Panc1 (cell line): Measurements from ENCODE around the gene ST8SIA5. TPM values are rescaled to one million over a fixed set of nuclear protein-coding genes. Genes with fewer than 3 reads are reported as not detected.

Experiments
- ATAC-seq: fragments of 200-7000 bp; cut with Tn5 transposase; 2 replicates; pipeline ENCODE4 v1.9.1; 2020; ENCODE audit warnings: mild to moderate bottlenecking, moderate library complexity
- BruUV-seq: library from RNA; stranded (reverse); fragments of 400-500 nt; replicated peaks from 2 replicates; lab custom pipeline; 2021; lab: Mats Ljungman, UMichigan
- CTCF ChIA-PET: fragments of 300-600 bp; sonication (Branson Sonifier 250); formaldehyde crosslinking; loops from one replicate; lab custom pipeline; 2022; ENCODE audit warnings: antibody characterized with exemption; lab: Charles Lee
- POLR2A ChIA-PET: fragments of 300-600 bp; sonication (Branson Sonifier 250); formaldehyde crosslinking; loops from one replicate; lab custom pipeline; 2022; ENCODE audit warnings: antibody characterized with exemption; lab: Charles Lee
- DNase-seq: peaks from one replicate; pipeline ENCODE4 v3.0.0-alpha.2; 2010; ENCODE audit warnings: low read depth, low spot score
- H3K27ac ChIP-seq: 2 replicates; pipeline ENCODE4 v1.5.1; 2011; ENCODE audit warnings: mild to moderate bottlenecking, low read length, inconsistent platforms
- H3K27me3 ChIP-seq: fragments of 200-500 bp; sonication (Bioruptor generic); 2 replicates; pipeline ENCODE4 v1.6.0; 2014; ENCODE audit warnings: low read length, inconsistent platforms; ENCODE audit not compliant: control insufficient read depth, insufficient read depth
- H3K36me3 ChIP-seq: fragments of 200-500 bp; sonication (Bioruptor generic); 2 replicates; pipeline ENCODE4 v1.5.1; 2014; ENCODE audit warnings: inconsistent platforms, mild to moderate bottlenecking, low read length, moderate library complexity; ENCODE audit not compliant: control insufficient read depth, insufficient read depth
- H3K4me1 ChIP-seq: 2 replicates; pipeline ENCODE4 v1.5.1; 2011; ENCODE audit warnings: inconsistent platforms, mild to moderate bottlenecking, low read length, moderate library complexity; ENCODE audit not compliant: control insufficient read depth, insufficient read depth
- H3K4me3 ChIP-seq, 2 experiments: 2 replicates each; pipeline ENCODE4 v1.5.1; 2011 to 2012; ENCODE audit warnings: low read depth in 2 of 2, low read length in 2 of 2, mild to moderate bottlenecking in 2 of 2, inconsistent platforms in 1 of 2, moderate library complexity in 1 of 2
- H3K9me3 ChIP-seq: fragments of 200-500 bp; sonication (Bioruptor generic); 2 replicates; pipeline ENCODE4 v1.5.1; 2014; ENCODE audit warnings: low read depth, mild to moderate bottlenecking, inconsistent platforms, low read length, moderate library complexity; ENCODE audit not compliant: control insufficient read depth, insufficient read depth
- POLR2AphosphoS5 ChIP-seq: IDR thresholded peaks from 2 replicates; pipeline ENCODE4 v1.6.1; 2012; ENCODE audit warnings: mild to moderate bottlenecking, low read depth, low read length, moderate library complexity
- SIN3A ChIP-seq: IDR thresholded peaks from 2 replicates; pipeline ENCODE4 v1.6.1; 2012; ENCODE audit warnings: low read depth, mild to moderate bottlenecking, low read length, moderate library complexity, borderline replicate concordance; ENCODE audit not compliant: insufficient read depth
- TCF7L2 ChIP-seq: IDR thresholded peaks from 2 replicates; pipeline ENCODE4 v1.6.1; 2011; ENCODE audit warnings: mild to moderate bottlenecking, low read depth, low read length, inconsistent platforms
- in situ Hi-C: cut with HindIII; loops from 2 replicates; pipeline ENCODE4 v1.10.0; 2016; ENCODE audit warnings: low sequenced_read_pairs, low pct_unique_long_range_greater_than_20kb
- intact Hi-C: fragments of 100-400 bp; cut with micrococcal nuclease; formaldehyde crosslinking; loops from one replicate; pipeline ENCODE4 v1.10.0; 2022; ENCODE audit not compliant: unreplicated experiment
- total RNA-seq: library from RNA; stranded (reverse); gene quantifications from one replicate; pipeline ENCODE4 v1.2.1, GENCODE V29; 2021; ENCODE audit not compliant: unreplicated experiment
- TF ChIP-seq, protein P1 (sequence below): fragments of 450-650 bp; IDR thresholded peaks from 2 replicates; pipeline ENCODE4 v1.5.1; 2017; ENCODE audit warnings: mild to moderate bottlenecking
- TF ChIP-seq, protein P2 (sequence below), 2 experiments: IDR thresholded peaks; 2 replicates each; pipeline ENCODE4 v1.6.1; 2011 to 2012; ENCODE audit warnings: low read depth in 2 of 2, control low read depth in 1 of 2, low read length in 1 of 2, mild to moderate bottlenecking in 1 of 2, moderate library complexity in 1 of 2; ENCODE audit not compliant: insufficient read depth in 1 of 2

Gene ST8SIA5
- total RNA-seq, 1 experiment from 2014 or later = 0.15 TPM

DNA sequence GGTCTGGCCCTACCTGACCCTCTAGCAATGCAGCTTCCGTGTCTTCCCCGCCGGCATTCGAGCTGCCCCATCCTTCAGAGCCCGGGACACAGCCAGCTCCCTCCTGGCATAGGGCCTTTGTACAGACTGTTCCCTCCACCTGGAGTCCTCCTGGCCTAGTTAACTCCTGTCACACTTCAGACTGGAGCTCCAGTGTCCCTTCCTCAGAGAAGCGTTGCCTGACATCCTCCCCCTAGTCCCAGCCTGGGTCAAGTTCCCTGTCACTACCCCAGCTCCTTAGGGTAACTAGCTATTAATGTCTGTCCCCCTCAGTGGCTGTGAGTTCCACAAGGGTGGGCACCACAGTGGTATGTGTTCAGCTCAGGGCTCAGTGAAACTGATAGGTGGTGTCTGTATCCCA lies 54.4 kb downstream of the ST8SIA5 start:
- in situ Hi-C loops (no loop called here), intact Hi-C loops (no loop called here)
- Histone ChIP-seq H3K27ac (no peak overlapping the region), H3K27me3 (no peaks in the 10 kb centered on the region), H3K4me3 (no peak overlapping the region), H3K36me3 (no peaks in the 10 kb centered on the region), H3K4me1 (no peaks in the 10 kb centered on the region), H3K9me3 (no peaks in the 10 kb centered on the region)
- no peak for ATAC-seq
- BruUV-seq = no TSS peak
- ChIA-PET POLR2A (interaction anchor here (0.6 kb wide), 1 partner anchor 200 kb away, joined by 3 read pairs; no protein-coding TSS in a partner anchor), CTCF (no interaction called here)
- no peak for TF ChIP-seq SIN3A
- TF ChIP-seq TCF7L2 = no peak
- TF ChIP-seq, protein P1, sequence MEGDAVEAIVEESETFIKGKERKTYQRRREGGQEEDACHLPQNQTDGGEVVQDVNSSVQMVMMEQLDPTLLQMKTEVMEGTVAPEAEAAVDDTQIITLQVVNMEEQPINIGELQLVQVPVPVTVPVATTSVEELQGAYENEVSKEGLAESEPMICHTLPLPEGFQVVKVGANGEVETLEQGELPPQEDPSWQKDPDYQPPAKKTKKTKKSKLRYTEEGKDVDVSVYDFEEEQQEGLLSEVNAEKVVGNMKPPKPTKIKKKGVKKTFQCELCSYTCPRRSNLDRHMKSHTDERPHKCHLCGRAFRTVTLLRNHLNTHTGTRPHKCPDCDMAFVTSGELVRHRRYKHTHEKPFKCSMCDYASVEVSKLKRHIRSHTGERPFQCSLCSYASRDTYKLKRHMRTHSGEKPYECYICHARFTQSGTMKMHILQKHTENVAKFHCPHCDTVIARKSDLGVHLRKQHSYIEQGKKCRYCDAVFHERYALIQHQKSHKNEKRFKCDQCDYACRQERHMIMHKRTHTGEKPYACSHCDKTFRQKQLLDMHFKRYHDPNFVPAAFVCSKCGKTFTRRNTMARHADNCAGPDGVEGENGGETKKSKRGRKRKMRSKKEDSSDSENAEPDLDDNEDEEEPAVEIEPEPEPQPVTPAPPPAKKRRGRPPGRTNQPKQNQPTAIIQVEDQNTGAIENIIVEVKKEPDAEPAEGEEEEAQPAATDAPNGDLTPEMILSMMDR = no peak
- TF ChIP-seq, protein P2, sequence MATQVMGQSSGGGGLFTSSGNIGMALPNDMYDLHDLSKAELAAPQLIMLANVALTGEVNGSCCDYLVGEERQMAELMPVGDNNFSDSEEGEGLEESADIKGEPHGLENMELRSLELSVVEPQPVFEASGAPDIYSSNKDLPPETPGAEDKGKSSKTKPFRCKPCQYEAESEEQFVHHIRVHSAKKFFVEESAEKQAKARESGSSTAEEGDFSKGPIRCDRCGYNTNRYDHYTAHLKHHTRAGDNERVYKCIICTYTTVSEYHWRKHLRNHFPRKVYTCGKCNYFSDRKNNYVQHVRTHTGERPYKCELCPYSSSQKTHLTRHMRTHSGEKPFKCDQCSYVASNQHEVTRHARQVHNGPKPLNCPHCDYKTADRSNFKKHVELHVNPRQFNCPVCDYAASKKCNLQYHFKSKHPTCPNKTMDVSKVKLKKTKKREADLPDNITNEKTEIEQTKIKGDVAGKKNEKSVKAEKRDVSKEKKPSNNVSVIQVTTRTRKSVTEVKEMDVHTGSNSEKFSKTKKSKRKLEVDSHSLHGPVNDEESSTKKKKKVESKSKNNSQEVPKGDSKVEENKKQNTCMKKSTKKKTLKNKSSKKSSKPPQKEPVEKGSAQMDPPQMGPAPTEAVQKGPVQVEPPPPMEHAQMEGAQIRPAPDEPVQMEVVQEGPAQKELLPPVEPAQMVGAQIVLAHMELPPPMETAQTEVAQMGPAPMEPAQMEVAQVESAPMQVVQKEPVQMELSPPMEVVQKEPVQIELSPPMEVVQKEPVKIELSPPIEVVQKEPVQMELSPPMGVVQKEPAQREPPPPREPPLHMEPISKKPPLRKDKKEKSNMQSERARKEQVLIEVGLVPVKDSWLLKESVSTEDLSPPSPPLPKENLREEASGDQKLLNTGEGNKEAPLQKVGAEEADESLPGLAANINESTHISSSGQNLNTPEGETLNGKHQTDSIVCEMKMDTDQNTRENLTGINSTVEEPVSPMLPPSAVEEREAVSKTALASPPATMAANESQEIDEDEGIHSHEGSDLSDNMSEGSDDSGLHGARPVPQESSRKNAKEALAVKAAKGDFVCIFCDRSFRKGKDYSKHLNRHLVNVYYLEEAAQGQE (IDR thresholded peaks at IDR 0.05; ENCODE audit: insufficient read depth in 1 of 2, low read depth in 2 of 2, low read length in 1 of 2) = no peak
- TF ChIP-seq POLR2AphosphoS5 = no peak
- DNase-seq = no peak

GRCh38 chr18:46700066-46700824 lies 56.6 kb downstream of the ST8SIA5 start:
- no peak overlapping the region for H3K27ac ChIP-seq
- no peak overlapping the region for H3K4me3 ChIP-seq
- POLR2A ChIA-PET = no interaction called here
- no peak for DNase-seq
- intact Hi-C loops = no loop called here
- no peaks in the 10 kb centered on the region for H3K27me3 ChIP-seq
- H3K9me3 ChIP-seq = no peaks in the 10 kb centered on the region
- CTCF ChIA-PET = no interaction called here
- BruUV-seq = no TSS peak
- H3K36me3 ChIP-seq = no peaks in the 10 kb centered on the region
- H3K4me1 ChIP-seq = no peaks in the 10 kb centered on the region
- no peak for ATAC-seq
- in situ Hi-C loops = no loop called here
- TF ChIP-seq, protein P2 (IDR thresholded peaks at IDR 0.05; ENCODE audit: insufficient read depth in 1 of 2, low read depth in 2 of 2, low read length in 1 of 2) = no peak
- TF ChIP-seq TCF7L2 (no peak), SIN3A (no peak), POLR2AphosphoS5 (no peak)
- TF ChIP-seq, protein P1 = no peak
